ENCODE measurements around the gene KCTD18.

Gene KCTD18

GRCh38 chr2:200488169-200488568, 21.7 kb downstream of the KCTD18 start:
- no peak overlapping the region for H3K27ac ChIP-seq
- TF ChIP-seq CTCF (IDR thresholded peaks at IDR 0.05; ENCODE audit: low read depth, low read length), result no peak
- DNase-seq, result no peak
- peaks cover 2% of the 10 kb centered on the region; the same call in 1 of the 2 replicates for H3K36me3 ChIP-seq
- H3K4me3 ChIP-seq (ENCODE audit: low read depth, low read length), result no peak overlapping the region
- H3K9me3 ChIP-seq (ENCODE audit: severe bottlenecking), result no peaks in the 10 kb centered on the region
- no peaks in the 10 kb centered on the region for H3K27me3 ChIP-seq (ENCODE audit: insufficient read depth, low read depth, severe bottlenecking)

DNA sequence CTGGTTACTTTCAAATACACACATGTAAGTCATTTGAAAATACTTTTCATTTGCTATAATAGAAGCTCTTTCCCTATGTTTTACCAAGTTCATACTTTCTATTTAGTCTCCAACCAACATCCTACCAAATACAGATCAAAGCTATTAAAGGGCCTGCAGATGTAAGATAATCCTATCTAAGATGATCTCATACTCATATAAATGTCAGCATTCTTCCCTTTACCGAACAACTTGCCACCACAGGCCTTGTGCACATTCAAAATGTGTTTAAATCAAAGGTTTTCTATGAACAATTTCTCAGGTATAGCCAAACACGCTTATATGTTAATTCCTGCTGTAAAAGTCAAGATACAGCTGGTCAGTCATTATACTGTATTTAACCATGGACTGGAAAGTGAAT, 23.3 kb downstream of the KCTD18 start:
- Histone ChIP-seq H3K4me3 (ENCODE audit: low read depth, low read length) (no peak overlapping the region), H3K27ac (no peak overlapping the region), H3K36me3 (peaks cover 2% of the 10 kb centered on the region; the same call in 1 of the 2 replicates), H3K9me3 (ENCODE audit: severe bottlenecking) (no peaks in the 10 kb centered on the region), H3K27me3 (ENCODE audit: insufficient read depth, low read depth, severe bottlenecking) (no peaks in the 10 kb centered on the region)
- TF ChIP-seq CTCF (IDR thresholded peaks at IDR 0.05; ENCODE audit: low read depth, low read length), result no peak
- no peak for DNase-seq

- Histone ChIP-seq H3K36me3 (no peaks in the 10 kb centered on the region), H3K4me3 (ENCODE audit: low read depth, low read length) (no peak overlapping the region), H3K9me3 (ENCODE audit: severe bottlenecking) (no peaks in the 10 kb centered on the region), H3K27me3 (ENCODE audit: insufficient read depth, low read depth, severe bottlenecking) (no peaks in the 10 kb centered on the region), H3K27ac (no peak overlapping the region)
- DNase-seq, result no peak
- TF ChIP-seq CTCF (IDR thresholded peaks at IDR 0.05; ENCODE audit: low read depth, low read length), result no peak
Observed at GRCh38 chr2:200484934-200485333, 24.9 kb downstream of the KCTD18 start.

GRCh38 chr2:200483729-200484198, 26.1 kb downstream of the KCTD18 start:
- Histone ChIP-seq H3K9me3 (ENCODE audit: severe bottlenecking) (no peaks in the 10 kb centered on the region), H3K36me3 (no peaks in the 10 kb centered on the region; the same call in 1 of the 2 replicates), H3K27ac (no peak overlapping the region), H3K4me3 (ENCODE audit: low read depth, low read length) (no peak overlapping the region), H3K27me3 (ENCODE audit: insufficient read depth, low read depth, severe bottlenecking) (no peaks in the 10 kb centered on the region)
- peak; percentile 78 for DNase-seq
- TF ChIP-seq CTCF (IDR thresholded peaks at IDR 0.05; ENCODE audit: low read depth, low read length), result peak; percentile 89

DNA sequence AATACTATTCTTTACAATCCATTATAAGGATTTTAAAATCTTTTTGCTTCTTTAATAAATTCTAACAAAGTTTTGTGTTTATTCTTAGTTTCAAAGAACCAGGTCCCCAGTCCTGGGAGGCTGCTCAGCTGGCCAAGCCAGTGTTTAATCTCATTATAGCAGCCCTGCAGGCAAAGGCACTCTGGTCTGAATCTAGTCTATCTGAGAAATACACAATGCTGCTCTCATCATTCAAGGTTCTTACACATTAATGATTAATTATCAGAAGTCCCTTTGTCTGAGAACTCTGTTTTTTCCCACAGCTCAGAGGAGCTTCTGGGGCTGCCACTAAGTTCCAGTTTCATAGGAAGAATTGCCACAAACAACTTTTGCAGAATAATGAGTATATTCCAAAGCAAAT, 27.7 kb downstream of the KCTD18 start:
- no peak for TF ChIP-seq CTCF (IDR thresholded peaks at IDR 0.05; ENCODE audit: low read depth, low read length)
- peak; percentile 19 for DNase-seq
- H3K4me3 ChIP-seq (ENCODE audit: low read depth, low read length), result no peak overlapping the region
- H3K27me3 ChIP-seq (ENCODE audit: insufficient read depth, low read depth, severe bottlenecking), result no peaks in the 10 kb centered on the region
- H3K36me3 ChIP-seq, result no peaks in the 10 kb centered on the region; the same call in 1 of the 2 replicates
- no peaks in the 10 kb centered on the region for H3K9me3 ChIP-seq (ENCODE audit: severe bottlenecking)
- no peak overlapping the region for H3K27ac ChIP-seq

DNA sequence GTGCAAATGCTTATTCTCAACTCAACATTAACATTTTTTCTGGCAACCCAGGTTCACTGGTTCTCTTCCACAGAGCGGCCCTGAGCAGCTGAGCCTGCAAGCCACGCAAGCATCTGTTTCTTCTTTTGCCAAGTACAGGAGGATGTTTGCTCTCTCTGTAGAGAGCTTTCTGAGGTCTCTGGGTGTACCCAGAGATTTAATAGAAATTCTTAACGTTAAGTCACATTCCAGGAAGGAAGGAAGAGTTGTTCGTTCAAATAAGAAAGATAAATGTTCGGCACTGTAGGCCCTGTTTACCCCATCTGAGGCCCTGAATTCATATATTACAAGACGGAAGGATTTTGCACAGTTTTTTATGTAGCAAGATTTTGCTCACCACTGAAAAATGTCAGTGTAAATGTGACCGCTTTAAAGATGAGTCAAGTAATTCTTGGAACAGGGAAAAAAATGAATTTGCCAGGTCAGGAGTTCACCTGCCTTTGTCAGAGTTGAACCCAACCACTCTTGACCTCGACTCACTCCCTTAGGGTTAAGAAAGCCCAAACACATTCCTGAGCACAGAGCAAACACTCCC, 30.1 kb downstream of the KCTD18 start:
- H3K36me3 ChIP-seq, result no peaks in the 10 kb centered on the region; the same call in 1 of the 2 replicates
- DNase-seq, result no peak
- TF ChIP-seq CTCF (IDR thresholded peaks at IDR 0.05; ENCODE audit: low read depth, low read length), result no peak
- H3K27ac ChIP-seq, result no peak overlapping the region
- H3K9me3 ChIP-seq (ENCODE audit: severe bottlenecking), result no peaks in the 10 kb centered on the region
- no peaks in the 10 kb centered on the region for H3K27me3 ChIP-seq (ENCODE audit: insufficient read depth, low read depth, severe bottlenecking)
- no peak overlapping the region for H3K4me3 ChIP-seq (ENCODE audit: low read depth, low read length)
